RWPE2 (cell line): Measurements from ENCODE around the gene ITPR1.

Experiments used
- ATAC-seq: fragments of 200-7000 bp; cut with Tn5 transposase; 3 replicates; pipeline ENCODE4 v1.9.1; 2021; ENCODE audit warnings: low read depth
- DNase-seq: peaks from one replicate; pipeline ENCODE4 v3.0.0-alpha.2; 2020; ENCODE audit warnings: low spot score
- H3K27ac ChIP-seq: fragments of 450-650 bp; 2 replicates; pipeline ENCODE4 v1.5.1; 2017; ENCODE audit warnings: mild to moderate bottlenecking; ENCODE audit not compliant: poor library complexity, severe bottlenecking
- H3K27me3 ChIP-seq: fragments of 250-450 bp; sonication (Bioruptor Pico); 2 replicates; pipeline ENCODE4 v1.5.1; 2021; ENCODE audit warnings: mild to moderate bottlenecking, moderate library complexity; ENCODE audit not compliant: insufficient read depth, poor library complexity, severe bottlenecking
- H3K36me3 ChIP-seq: fragments of 250-450 bp; sonication (Bioruptor Pico); 2 replicates; pipeline ENCODE4 v1.5.1; 2020; ENCODE audit warnings: low read depth, mild to moderate bottlenecking, moderate library complexity
- H3K4me1 ChIP-seq: fragments of 250-450 bp; sonication (Bioruptor Pico); 2 replicates; pipeline ENCODE4 v1.5.1; 2021; ENCODE audit warnings: mild to moderate bottlenecking, moderate library complexity; ENCODE audit not compliant: insufficient read depth, poor library complexity, severe bottlenecking
- H3K4me3 ChIP-seq: fragments of 250-450 bp; sonication (Bioruptor Pico); 2 replicates; pipeline ENCODE4 v1.5.1; 2021; ENCODE audit warnings: mild to moderate bottlenecking, moderate library complexity; ENCODE audit not compliant: severe bottlenecking
- H3K9me3 ChIP-seq: fragments of 250-450 bp; sonication (Bioruptor Pico); 2 replicates; pipeline ENCODE4 v1.5.1; 2021; ENCODE audit warnings: mild to moderate bottlenecking, moderate library complexity; ENCODE audit not compliant: severe bottlenecking
- TF ChIP-seq, protein P1 (sequence below): fragments of 450-650 bp; IDR thresholded peaks from one replicate; pipeline ENCODE4 v1.5.1; 2017; ENCODE audit warnings: mild to moderate bottlenecking, moderate library complexity; ENCODE audit not compliant: poor library complexity, severe bottlenecking

Gene ITPR1

DNA sequence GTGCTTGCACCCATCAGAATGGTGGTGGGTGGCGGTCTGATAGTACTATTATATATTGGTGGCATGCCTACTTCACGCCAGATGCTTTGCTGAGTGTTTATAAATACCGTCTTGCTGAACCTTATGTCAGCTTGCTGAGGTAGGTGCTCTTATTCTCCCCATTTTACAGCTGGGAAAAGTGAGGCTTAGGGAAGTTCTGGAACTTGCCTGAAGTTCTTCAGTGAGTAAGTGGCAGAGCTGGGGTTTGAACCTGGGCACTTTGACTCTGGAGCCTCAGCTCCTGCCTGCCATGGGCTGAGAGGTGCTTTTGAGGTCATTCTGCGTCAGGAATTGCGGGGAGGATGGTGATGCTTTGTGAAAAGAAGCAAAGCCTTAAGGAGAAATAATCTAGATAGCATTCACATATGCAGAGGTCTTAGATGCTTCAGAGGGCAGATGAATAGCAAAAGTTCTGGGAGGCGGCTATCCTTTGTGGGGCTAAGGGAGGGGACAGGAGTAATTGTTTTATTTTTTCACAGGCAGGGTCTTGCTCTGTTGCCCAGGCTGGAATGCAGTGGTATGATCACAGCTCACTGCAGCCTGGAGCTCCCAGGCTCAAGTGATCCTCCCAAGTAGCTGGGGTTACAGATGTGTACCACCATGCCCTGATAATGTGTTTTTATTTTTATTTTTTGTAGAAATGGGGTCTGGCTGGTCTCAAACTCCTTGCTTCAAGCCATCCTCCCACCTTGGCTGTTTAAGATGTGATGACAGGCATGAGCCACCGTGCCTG, 18.5 kb downstream of the ITPR1 start:
- no peaks in the 10 kb centered on the region for H3K4me1 ChIP-seq
- no peak overlapping the region for H3K4me3 ChIP-seq
- no peaks in the 10 kb centered on the region for H3K9me3 ChIP-seq
- H3K27ac ChIP-seq, result no peak overlapping the region
- DNase-seq (no peak), ATAC-seq (no peak)
- TF ChIP-seq, protein P1, sequence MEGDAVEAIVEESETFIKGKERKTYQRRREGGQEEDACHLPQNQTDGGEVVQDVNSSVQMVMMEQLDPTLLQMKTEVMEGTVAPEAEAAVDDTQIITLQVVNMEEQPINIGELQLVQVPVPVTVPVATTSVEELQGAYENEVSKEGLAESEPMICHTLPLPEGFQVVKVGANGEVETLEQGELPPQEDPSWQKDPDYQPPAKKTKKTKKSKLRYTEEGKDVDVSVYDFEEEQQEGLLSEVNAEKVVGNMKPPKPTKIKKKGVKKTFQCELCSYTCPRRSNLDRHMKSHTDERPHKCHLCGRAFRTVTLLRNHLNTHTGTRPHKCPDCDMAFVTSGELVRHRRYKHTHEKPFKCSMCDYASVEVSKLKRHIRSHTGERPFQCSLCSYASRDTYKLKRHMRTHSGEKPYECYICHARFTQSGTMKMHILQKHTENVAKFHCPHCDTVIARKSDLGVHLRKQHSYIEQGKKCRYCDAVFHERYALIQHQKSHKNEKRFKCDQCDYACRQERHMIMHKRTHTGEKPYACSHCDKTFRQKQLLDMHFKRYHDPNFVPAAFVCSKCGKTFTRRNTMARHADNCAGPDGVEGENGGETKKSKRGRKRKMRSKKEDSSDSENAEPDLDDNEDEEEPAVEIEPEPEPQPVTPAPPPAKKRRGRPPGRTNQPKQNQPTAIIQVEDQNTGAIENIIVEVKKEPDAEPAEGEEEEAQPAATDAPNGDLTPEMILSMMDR, result no peak
- H3K36me3 ChIP-seq, result no peaks in the 10 kb centered on the region
- H3K27me3 ChIP-seq, result no peaks in the 10 kb centered on the region

DNA sequence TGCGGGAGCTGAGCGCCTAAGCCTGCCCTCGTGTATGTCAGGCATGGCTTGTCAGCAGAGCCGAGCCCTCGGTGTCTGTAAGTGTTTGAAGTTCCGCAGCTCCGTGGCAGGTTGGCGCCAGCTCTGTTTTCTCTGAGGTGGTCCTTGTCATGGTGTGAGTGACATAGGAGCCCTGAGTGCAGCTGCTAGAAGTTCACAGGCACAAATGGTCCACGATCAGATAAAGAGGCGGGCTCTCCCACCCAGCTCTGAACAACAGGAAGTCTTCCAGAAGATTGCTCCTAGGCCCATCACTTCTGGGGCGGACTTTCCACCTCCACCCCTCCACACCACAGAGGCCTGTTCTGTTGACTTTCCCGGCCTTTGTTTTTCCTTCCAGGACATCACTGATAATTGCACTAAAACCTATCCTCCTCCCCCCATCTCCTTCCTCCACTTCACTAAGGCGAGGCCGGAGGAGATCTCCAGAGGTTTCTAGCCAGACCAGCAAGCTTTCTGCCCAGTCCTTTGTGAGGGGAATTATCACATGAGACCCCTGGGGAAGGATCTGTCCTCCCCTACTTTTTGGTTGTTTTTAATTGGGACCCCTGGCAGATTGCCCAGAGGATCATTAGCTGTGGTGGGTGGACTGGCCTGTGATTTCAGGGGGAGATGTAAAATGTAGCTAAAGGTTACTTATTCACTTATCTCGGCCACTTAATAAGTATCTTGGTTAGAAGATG, 19.9 kb downstream of the ITPR1 start:
- no peak for DNase-seq
- TF ChIP-seq, protein P1, result no peak
- Histone ChIP-seq H3K27me3 (no peaks in the 10 kb centered on the region), H3K4me1 (no peaks in the 10 kb centered on the region), H3K9me3 (no peaks in the 10 kb centered on the region), H3K27ac (no peak overlapping the region), H3K4me3 (no peak overlapping the region), H3K36me3 (no peaks in the 10 kb centered on the region)
- ATAC-seq, result no peak

DNA sequence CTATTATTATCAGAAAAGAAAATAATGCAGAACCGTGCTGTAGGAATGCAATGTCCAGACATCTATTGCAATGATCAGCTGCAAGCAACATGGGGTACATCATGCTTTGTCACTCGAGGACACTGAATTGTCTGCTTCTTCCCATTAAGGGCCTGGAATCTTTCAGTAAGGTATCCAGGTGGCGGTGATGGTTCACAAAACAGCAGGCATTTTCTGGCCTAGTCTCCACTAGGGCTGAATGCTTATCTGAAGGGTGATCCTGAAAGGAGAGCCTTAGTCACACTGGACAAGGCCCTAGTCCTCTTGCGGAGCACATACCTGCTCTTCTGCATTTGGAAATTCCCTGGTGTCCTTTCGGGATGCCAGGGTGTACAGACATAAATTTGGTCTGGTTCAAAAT, 21.2 kb downstream of the ITPR1 start:
- H3K4me1 ChIP-seq, result no peaks in the 10 kb centered on the region
- no peak for ATAC-seq
- H3K9me3 ChIP-seq, result no peaks in the 10 kb centered on the region
- TF ChIP-seq, protein P1, result no peak
- H3K36me3 ChIP-seq, result no peaks in the 10 kb centered on the region
- H3K27ac ChIP-seq, result no peak overlapping the region
- H3K4me3 ChIP-seq, result no peak overlapping the region
- DNase-seq, result no peak
- H3K27me3 ChIP-seq, result no peaks in the 10 kb centered on the region

DNA sequence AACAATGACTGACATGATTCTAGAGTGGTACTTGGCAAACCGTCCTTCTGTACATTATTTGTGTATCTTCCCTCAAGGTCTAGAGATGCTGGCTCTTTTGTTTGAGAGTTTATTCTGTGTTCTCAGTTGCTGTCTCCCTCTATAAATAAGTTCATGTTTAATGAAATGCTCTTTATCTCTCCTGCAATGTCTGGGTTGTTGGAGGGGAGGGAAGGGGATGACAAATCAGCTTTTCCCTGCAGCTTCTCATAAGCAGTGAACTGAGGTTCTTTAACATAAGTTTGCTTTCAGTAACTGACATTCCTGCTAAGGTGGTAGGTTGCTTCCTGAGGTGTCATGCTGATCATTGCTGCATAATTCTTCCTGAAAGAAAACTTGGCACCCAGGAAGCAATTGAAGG, 21.8 kb downstream of the ITPR1 start:
- no peaks in the 10 kb centered on the region for H3K36me3 ChIP-seq
- no peaks in the 10 kb centered on the region for H3K4me1 ChIP-seq
- TF ChIP-seq, protein P1, result no peak
- no peak overlapping the region for H3K27ac ChIP-seq
- no peak overlapping the region for H3K4me3 ChIP-seq
- ATAC-seq, result no peak
- H3K27me3 ChIP-seq, result no peaks in the 10 kb centered on the region
- H3K9me3 ChIP-seq, result no peaks in the 10 kb centered on the region
- DNase-seq, result no peak
